ENCODE measurements around the gene MKNK2. TPM values are rescaled to one million over a fixed set of nuclear protein-coding genes. Genes with fewer than 3 reads are reported as not detected.

MKNK2 gene
- total and polyA plus RNA-seq, 2 of the 13 experiments (the other 11 are each of a cell fraction or from before 2014, with no cell fraction given) = 44.9 to 112 TPM

GRCh38 chr19:2064788-2065524, 13.9 kb upstream of the MKNK2 start (continued):
- TF ChIP-seq GTF3A (CRISPR knock-in tag; conservative IDR thresholded peaks at IDR 0.05) (no peak), TAF15 (IDR thresholded peaks at IDR 0.05; ENCODE audit: low read depth, low read length, poor library complexity, severe bottlenecking) (no peak), ZNF710 (CRISPR knock-in tag; IDR thresholded peaks at IDR 0.05; ENCODE audit: borderline replicate concordance) (no peak), ZNF841 (CRISPR knock-in tag; IDR thresholded peaks at IDR 0.05; ENCODE audit: borderline replicate concordance) (no peak), TSC22D2 (CRISPR knock-in tag; IDR thresholded peaks at IDR 0.05; ENCODE audit: borderline replicate concordance) (no peak), ZSCAN25 (CRISPR knock-in tag; IDR thresholded peaks at IDR 0.05) (0 out of 2 replicates have a peak, but pooled peaks have one; percentile 28), PAWR (CRISPR knock-in tag; IDR thresholded peaks at IDR 0.05; ENCODE audit: borderline replicate concordance) (no peak), PITX1 (CRISPR knock-in tag; IDR thresholded peaks at IDR 0.05) (peak; percentile 32; the same call in 1 of the 2 replicates), ADNP (CRISPR knock-in tag; IDR thresholded peaks at IDR 0.05) (0 out of 2 replicates have a peak, but pooled peaks have one; percentile 27), FOXO1 (CRISPR knock-in tag; IDR thresholded peaks at IDR 0.05) (no peak), CREM (IDR thresholded peaks at IDR 0.05) (no peak), CREM (CRISPR knock-in tag; IDR thresholded peaks at IDR 0.05) (no peak), ZNF776 (CRISPR knock-in tag; IDR thresholded peaks at IDR 0.05) (no peak), ZNF770 (CRISPR knock-in tag; IDR thresholded peaks at IDR 0.05) (peak; percentile 42; the same call in 1 of the 2 replicates), ZNF160 (CRISPR knock-in tag; IDR thresholded peaks at IDR 0.05) (no peak), DNMT1 (CRISPR knock-in tag; IDR thresholded peaks at IDR 0.05) (no peak), KLF12 (CRISPR knock-in tag; IDR thresholded peaks at IDR 0.05; ENCODE audit: borderline replicate concordance) (no peak)
- TF ChIP-seq, protein P1, sequence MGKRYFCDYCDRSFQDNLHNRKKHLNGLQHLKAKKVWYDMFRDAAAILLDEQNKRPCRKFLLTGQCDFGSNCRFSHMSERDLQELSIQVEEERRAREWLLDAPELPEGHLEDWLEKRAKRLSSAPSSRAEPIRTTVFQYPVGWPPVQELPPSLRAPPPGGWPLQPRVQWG (CRISPR knock-in tag; IDR thresholded peaks at IDR 0.05; ENCODE audit: borderline replicate concordance, low read depth) = no peak
- TF ChIP-seq, protein P2, sequence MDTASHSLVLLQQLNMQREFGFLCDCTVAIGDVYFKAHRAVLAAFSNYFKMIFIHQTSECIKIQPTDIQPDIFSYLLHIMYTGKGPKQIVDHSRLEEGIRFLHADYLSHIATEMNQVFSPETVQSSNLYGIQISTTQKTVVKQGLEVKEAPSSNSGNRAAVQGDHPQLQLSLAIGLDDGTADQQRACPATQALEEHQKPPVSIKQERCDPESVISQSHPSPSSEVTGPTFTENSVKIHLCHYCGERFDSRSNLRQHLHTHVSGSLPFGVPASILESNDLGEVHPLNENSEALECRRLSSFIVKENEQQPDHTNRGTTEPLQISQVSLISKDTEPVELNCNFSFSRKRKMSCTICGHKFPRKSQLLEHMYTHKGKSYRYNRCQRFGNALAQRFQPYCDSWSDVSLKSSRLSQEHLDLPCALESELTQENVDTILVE (CRISPR knock-in tag; IDR thresholded peaks at IDR 0.05) = no peak
- TF ChIP-seq, protein P3, sequence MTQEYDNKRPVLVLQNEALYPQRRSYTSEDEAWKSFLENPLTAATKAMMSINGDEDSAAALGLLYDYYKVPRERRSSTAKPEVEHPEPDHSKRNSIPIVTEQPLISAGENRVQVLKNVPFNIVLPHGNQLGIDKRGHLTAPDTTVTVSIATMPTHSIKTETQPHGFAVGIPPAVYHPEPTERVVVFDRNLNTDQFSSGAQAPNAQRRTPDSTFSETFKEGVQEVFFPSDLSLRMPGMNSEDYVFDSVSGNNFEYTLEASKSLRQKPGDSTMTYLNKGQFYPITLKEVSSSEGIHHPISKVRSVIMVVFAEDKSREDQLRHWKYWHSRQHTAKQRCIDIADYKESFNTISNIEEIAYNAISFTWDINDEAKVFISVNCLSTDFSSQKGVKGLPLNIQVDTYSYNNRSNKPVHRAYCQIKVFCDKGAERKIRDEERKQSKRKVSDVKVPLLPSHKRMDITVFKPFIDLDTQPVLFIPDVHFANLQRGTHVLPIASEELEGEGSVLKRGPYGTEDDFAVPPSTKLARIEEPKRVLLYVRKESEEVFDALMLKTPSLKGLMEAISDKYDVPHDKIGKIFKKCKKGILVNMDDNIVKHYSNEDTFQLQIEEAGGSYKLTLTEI (CRISPR knock-in tag; conservative IDR thresholded peaks at IDR 0.05) = no peak
- TF ChIP-seq, protein P4, sequence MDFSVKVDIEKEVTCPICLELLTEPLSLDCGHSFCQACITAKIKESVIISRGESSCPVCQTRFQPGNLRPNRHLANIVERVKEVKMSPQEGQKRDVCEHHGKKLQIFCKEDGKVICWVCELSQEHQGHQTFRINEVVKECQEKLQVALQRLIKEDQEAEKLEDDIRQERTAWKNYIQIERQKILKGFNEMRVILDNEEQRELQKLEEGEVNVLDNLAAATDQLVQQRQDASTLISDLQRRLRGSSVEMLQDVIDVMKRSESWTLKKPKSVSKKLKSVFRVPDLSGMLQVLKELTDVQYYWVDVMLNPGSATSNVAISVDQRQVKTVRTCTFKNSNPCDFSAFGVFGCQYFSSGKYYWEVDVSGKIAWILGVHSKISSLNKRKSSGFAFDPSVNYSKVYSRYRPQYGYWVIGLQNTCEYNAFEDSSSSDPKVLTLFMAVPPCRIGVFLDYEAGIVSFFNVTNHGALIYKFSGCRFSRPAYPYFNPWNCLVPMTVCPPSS (IDR thresholded peaks at IDR 0.05) = no peak

Measured in HepG2 (cell line).